ENCODE data around the gene RSPH6A. TPM values are rescaled to one million over a fixed set of nuclear protein-coding genes. Genes with fewer than 3 reads are reported as not detected.

Gene RSPH6A
- total and polyA plus RNA-seq, 10 of the 15 experiments (the other 5 are each of a cell fraction or from before 2014, with no cell fraction given), result 0.03 to 0.41 (median 0.22) TPM; not detected in 4

- peaks cover 12% of the 10 kb centered on the region for H3K4me1 ChIP-seq (ENCODE audit: control insufficient read depth, insufficient read depth, low read length)
- no peak for DNase-seq (ENCODE audit: low read depth, low spot score)
- ChIA-PET POLR2A (interaction anchor here (0.6 kb wide), 1 partner anchor 80 kb away, joined by 4 read pairs; the partner anchor contains the start of gene IRF2BP1), SMC1A (ENCODE audit: uncharacterized antibody, unreplicated experiment) (no interaction called here), RAD21 (ENCODE audit: unreplicated experiment) (no interaction called here), CTCF (interaction anchor here (0.7 to 1.2 kb wide), 3 partner anchors 11 to 52 kb away, joined by 3 to 5 read pairs (median 3); no protein-coding TSS in a partner anchor)
- no peak for FAIRE-seq
- intact Hi-C loops (cut with micrococcal nuclease; ENCODE audit: unreplicated experiment) (no loop called here), in situ Hi-C loops (cut with MboI) (no loop called here)
- no peak overlapping the region for H3K4me2 ChIP-seq (ENCODE audit: control insufficient read depth, insufficient read depth)
- BruUV-seq (replicated peaks), result no TSS peak
- H3K27ac ChIP-seq (ENCODE audit: control insufficient read depth, insufficient read depth), result no peak overlapping the region
- no peak overlapping the region for H3K9ac ChIP-seq (ENCODE audit: control insufficient read depth, insufficient read depth, low read length)
- ATAC-seq, result no peak
- H3K27me3 ChIP-seq (replicated peaks in 1 of 2; ENCODE audit: control insufficient read depth in 2 of 2, insufficient read depth in 2 of 2, low read length in 1 of 2), result no peaks in the 10 kb centered on the region
- H2AFZ ChIP-seq (ENCODE audit: control insufficient read depth, low read depth, low read length), result no peak overlapping the region
- H3K36me3 ChIP-seq (ENCODE audit: control insufficient read depth in 2 of 2, insufficient read depth in 2 of 2, low read length in 1 of 2), result no peaks in the 10 kb centered on the region
- TF ChIP-seq IRF3 (IDR thresholded peaks at IDR 0.05), result no peak
- no peak for TF ChIP-seq SIN3A (IDR thresholded peaks at IDR 0.05; ENCODE audit: low read depth, low read length)
- TF ChIP-seq, protein P1, sequence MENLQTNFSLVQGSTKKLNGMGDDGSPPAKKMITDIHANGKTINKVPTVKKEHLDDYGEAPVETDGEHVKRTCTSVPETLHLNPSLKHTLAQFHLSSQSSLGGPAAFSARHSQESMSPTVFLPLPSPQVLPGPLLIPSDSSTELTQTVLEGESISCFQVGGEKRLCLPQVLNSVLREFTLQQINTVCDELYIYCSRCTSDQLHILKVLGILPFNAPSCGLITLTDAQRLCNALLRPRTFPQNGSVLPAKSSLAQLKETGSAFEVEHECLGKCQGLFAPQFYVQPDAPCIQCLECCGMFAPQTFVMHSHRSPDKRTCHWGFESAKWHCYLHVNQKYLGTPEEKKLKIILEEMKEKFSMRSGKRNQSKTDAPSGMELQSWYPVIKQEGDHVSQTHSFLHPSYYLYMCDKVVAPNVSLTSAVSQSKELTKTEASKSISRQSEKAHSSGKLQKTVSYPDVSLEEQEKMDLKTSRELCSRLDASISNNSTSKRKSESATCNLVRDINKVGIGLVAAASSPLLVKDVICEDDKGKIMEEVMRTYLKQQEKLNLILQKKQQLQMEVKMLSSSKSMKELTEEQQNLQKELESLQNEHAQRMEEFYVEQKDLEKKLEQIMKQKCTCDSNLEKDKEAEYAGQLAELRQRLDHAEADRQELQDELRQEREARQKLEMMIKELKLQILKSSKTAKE (IDR thresholded peaks at IDR 0.05; ENCODE audit: low read depth, poor library complexity, severe bottlenecking), result no peak
- TF ChIP-seq, protein P2, sequence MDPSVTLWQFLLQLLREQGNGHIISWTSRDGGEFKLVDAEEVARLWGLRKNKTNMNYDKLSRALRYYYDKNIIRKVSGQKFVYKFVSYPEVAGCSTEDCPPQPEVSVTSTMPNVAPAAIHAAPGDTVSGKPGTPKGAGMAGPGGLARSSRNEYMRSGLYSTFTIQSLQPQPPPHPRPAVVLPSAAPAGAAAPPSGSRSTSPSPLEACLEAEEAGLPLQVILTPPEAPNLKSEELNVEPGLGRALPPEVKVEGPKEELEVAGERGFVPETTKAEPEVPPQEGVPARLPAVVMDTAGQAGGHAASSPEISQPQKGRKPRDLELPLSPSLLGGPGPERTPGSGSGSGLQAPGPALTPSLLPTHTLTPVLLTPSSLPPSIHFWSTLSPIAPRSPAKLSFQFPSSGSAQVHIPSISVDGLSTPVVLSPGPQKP (IDR thresholded peaks at IDR 0.05; ENCODE audit: low read depth, low read length), result no peak
- TF ChIP-seq SMARCA5 (IDR thresholded peaks at IDR 0.05), result 0 out of 2 replicates have a peak, but pooled peaks have one; percentile 35
- no peak for TF ChIP-seq REST (IDR thresholded peaks at IDR 0.05; ENCODE audit: low read depth, low read length)
- no peaks in the 10 kb centered on the region for H3K9me3 ChIP-seq (replicated peaks; ENCODE audit: control insufficient read depth, insufficient read depth, low read length)
- H3K79me2 ChIP-seq (ENCODE audit: control insufficient read depth, insufficient read depth, low read length), result no peaks in the 10 kb centered on the region
- no peaks in the 10 kb centered on the region for H4K20me1 ChIP-seq (ENCODE audit: control insufficient read depth, insufficient read depth)
- H3K4me3 ChIP-seq, result no peak overlapping the region
These were observed 9.4 kb downstream of the RSPH6A start for GRCh38 chr19:45805719-45806118.
